Measurements from ENCODE around the gene AGER.

Gene AGER

DNA sequence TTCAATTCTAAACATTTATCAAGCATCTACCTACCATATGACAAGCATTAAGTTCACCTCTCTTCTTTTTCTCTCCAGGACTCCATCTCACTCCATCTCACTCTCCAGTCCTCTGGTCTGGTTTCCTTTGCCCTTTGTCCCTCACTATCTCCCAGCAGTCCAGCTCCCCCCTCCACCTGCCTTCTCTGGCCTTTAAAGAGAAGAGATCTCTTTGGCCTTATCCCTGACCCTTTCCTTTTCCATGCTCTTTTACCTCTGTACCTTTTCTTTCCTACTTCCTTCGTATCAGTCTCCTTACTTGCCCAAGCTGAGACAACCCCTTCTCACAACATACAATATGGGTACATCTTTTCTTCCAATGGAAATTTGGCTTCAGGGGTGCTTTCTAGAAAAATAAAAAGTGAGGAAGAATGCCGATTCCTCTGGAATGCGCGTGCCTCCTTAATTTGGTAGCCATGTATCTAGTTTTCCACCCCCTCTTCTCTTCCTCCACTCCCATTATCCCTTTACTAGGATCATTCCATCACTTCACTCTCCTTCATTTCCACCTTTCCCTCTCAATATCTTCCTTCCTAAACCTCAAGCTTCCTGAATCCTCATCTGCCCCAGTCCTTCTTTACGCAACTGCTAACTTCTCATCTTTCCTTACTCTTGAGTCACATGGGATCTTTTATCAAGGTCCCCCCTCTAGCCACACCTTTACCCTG is 7.4 kb downstream of the AGER start:
- peaks cover 21% of the 10 kb centered on the region for H3K36me3 Mint-ChIP-seq
- no peak for DNase-seq
- H3K4me3 Mint-ChIP-seq, result peak overlapping the region; percentile 85
- no peaks in the 10 kb centered on the region for H3K27me3 Mint-ChIP-seq
- peak overlapping the region; percentile 92 for H3K27ac Mint-ChIP-seq
- peaks cover 73% of the 10 kb centered on the region for H3K4me1 Mint-ChIP-seq
- H3K9me3 Mint-ChIP-seq, result no peaks in the 10 kb centered on the region
- CTCF ChIA-PET, result interaction anchor here (1.3 to 1.8 kb wide), 2 partner anchors 14 to 19 kb away, joined by 5 to 9 read pairs; no protein-coding TSS in a partner anchor

DNA sequence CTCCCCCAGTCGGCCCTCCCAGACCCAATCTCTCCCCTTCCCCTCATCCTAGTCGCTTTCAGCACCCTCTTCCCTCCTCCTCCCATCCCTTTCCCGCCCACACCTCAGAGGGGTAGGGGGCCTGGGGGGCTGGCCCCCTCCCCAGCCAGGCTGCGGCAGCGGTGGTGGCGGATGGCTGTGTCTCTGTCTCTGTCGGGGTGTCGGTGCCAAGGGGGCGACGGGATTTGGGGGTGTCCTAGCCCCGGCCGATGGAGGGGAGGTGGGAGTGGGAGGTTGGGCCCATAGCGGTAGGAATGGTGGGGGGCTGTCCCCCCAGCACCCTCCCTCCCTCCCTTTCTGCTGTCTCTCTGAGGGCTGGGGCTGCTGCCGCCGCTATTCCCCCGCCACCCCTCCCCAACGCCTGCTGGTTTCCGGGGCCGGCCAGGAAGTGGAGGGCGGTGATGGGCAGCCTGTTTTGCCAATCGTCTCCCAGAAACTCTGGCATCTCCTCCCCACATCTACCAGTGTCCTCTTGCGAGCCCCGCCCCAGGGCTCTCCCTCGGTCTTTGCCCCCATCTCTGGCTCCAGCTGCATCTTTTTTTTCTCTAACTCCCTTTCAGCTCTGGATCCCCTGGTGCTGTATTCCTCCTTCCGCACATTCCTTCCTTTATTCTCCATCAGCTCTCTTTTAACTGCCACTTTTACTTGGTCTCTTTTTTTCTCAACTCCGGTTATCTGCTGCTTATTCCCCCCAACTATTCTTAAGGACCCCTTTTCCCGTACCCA is 8.2 kb downstream of the AGER start, which contains the start of gene AGPAT1:
AGPAT1 (minus strand) TSS at position 374 of the 765 bp plus-strand sequence. CDS start 4,588 bp downstream, outside the sequence.
- CTCF ChIA-PET, result no interaction called here
- Mint-ChIP-seq H3K9me3 (no peaks in the 10 kb centered on the region), H3K27me3 (no peaks in the 10 kb centered on the region), H3K27ac (peak within 1 kb of the TSS; percentile 92), H3K4me1 (peaks cover 70% of the 10 kb centered on the region), H3K36me3 (peaks cover 24% of the 10 kb centered on the region), H3K4me3 (peak within 1 kb of the TSS; percentile 85)
- DNase-seq, result peak; percentile 98

DNA sequence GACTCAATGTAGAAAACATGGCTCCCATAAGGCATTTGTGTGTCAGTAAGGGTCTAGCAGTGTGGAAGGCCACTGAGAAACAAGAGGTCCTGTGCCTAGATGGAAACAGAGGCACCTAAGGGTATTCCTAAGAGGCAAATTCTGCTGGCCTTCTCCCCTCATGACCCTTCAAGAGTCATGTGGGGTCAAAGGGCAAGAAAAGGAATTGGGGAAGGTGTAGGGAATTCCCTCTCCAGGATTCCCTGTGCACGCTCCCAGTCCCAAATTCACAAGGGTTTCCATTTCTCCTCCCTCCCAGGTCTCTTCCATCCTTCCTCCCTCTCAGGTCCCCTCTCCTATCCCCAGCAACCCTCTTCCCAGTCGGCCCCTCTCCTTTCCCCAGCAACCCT is 8.7 kb downstream of the AGER start:
- H3K27me3 Mint-ChIP-seq, result no peaks in the 10 kb centered on the region
- peaks cover 64% of the 10 kb centered on the region for H3K4me1 Mint-ChIP-seq
- no peaks in the 10 kb centered on the region for H3K9me3 Mint-ChIP-seq
- H3K4me3 Mint-ChIP-seq, result peak overlapping the region; percentile 85
- H3K27ac Mint-ChIP-seq, result no peak overlapping the region
- H3K36me3 Mint-ChIP-seq, result peaks cover 24% of the 10 kb centered on the region
- DNase-seq, result no peak
- CTCF ChIA-PET, result no interaction called here

DNA sequence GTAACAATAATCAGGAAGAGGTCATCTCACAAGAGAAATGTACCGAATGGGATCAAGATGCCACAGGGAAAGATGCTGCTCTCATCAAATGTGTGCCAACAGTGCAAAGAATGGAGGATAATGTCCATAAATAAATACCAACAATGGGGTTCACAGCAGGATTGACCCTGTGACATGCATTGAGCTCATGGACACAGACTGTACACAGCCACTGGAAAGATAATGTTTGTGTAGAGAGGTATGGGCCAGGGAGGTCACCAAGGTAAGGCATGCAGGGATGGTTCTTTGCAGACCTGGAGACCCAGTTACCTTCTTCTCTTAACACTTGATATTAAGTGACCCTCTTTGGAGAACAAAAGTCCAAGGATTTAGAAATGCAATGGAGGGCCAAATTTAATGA is 9.6 kb downstream of the AGER start:
- CTCF ChIA-PET, result no interaction called here
- H3K27ac Mint-ChIP-seq, result no peak overlapping the region
- peaks cover 30% of the 10 kb centered on the region for H3K36me3 Mint-ChIP-seq
- H3K9me3 Mint-ChIP-seq, result no peaks in the 10 kb centered on the region
- no peak for DNase-seq
- H3K27me3 Mint-ChIP-seq, result no peaks in the 10 kb centered on the region
- peak overlapping the region; percentile 85 for H3K4me3 Mint-ChIP-seq
- H3K4me1 Mint-ChIP-seq, result peaks cover 55% of the 10 kb centered on the region

DNA sequence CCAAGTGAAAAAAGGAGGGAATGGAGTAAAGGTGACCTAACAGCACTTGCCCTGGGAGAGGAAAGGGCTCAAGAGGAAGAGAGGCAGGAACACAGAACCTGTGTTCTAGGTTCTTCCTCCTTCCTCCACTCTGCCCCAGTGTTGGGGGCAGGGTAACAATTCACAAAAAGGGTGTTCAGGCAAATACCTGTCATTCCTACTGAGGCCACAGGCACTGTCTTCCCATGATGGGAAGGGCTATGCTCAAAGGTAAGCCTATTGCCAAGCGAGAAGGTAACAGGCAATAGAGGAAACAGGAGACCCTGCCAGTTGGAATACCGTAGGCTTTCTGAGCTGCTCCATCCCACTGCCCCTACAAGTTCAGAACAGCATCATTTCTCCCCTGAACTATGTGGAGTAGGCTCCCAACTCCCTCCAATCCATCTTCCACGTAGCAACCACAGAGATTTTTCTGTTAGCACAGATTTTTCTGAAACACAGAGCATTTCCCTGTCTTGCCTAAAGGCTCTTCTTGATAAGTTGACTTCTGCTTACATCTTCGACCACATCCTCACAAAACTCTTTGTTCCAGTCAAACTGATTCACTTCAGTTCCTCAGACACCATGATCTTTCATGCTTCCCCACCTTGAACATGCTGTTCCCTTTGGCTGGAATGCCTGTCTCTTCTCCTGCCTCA is 10.9 kb downstream of the AGER start:
- Mint-ChIP-seq H3K36me3 (peaks cover 28% of the 10 kb centered on the region), H3K4me3 (no peak overlapping the region), H3K27ac (peak overlapping the region; percentile 46), H3K9me3 (no peaks in the 10 kb centered on the region), H3K27me3 (no peaks in the 10 kb centered on the region), H3K4me1 (peaks cover 45% of the 10 kb centered on the region)
- CTCF ChIA-PET, result no interaction called here
- no peak for DNase-seq

- Mint-ChIP-seq H3K4me3 (no peak overlapping the region), H3K9me3 (no peaks in the 10 kb centered on the region), H3K36me3 (peaks cover 36% of the 10 kb centered on the region), H3K27ac (peak overlapping the region; percentile 39), H3K27me3 (no peaks in the 10 kb centered on the region), H3K4me1 (peaks cover 31% of the 10 kb centered on the region)
- CTCF ChIA-PET, result interaction anchor here (1.1 kb wide), 1 partner anchor 24 kb away, joined by 3 read pairs; no protein-coding TSS in a partner anchor
- DNase-seq, result no peak
Observed at GRCh38 chr6:32171234-32171633, 12.8 kb downstream of the AGER start.

- Mint-ChIP-seq H3K27me3 (no peaks in the 10 kb centered on the region), H3K36me3 (peaks cover 36% of the 10 kb centered on the region), H3K4me1 (peaks cover 27% of the 10 kb centered on the region), H3K27ac (no peak overlapping the region), H3K9me3 (no peaks in the 10 kb centered on the region), H3K4me3 (no peak overlapping the region)
- no peak for DNase-seq
- CTCF ChIA-PET, result no interaction called here
Observed at GRCh38 chr6:32170294-32170693, 13.8 kb downstream of the AGER start.

- H3K9me3 Mint-ChIP-seq, result no peaks in the 10 kb centered on the region
- H3K27me3 Mint-ChIP-seq, result no peaks in the 10 kb centered on the region
- H3K4me1 Mint-ChIP-seq, result peaks cover 16% of the 10 kb centered on the region
- no peak overlapping the region for H3K4me3 Mint-ChIP-seq
- H3K27ac Mint-ChIP-seq, result no peak overlapping the region
- DNase-seq, result no peak
- peaks cover 36% of the 10 kb centered on the region for H3K36me3 Mint-ChIP-seq
- CTCF ChIA-PET, result no interaction called here
Observed at GRCh38 chr6:32168807-32169591, 15.1 kb downstream of the AGER start.

DNA sequence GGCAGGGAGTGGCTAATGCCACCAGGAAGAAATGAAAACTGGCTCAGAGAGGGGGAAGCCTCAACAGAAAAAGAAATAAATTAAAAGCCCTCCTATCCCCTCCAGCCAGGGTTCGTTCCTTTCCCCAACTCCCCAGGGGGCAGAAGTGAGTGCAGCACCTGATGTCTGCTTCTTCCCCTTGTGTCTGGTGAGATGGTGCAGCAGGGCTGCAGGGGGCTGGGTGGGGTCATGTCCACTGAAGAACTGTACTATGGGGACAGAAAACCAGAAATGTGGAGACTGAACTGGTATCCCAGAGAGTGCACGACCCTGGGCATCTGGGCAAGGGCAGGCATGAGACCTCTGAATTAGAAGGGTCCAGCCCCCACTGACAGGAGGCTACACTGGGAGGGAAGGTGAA is 15.7 kb downstream of the AGER start:
- H3K4me3 Mint-ChIP-seq, result no peak overlapping the region
- H3K27me3 Mint-ChIP-seq, result no peaks in the 10 kb centered on the region
- H3K9me3 Mint-ChIP-seq, result no peaks in the 10 kb centered on the region
- peaks cover 36% of the 10 kb centered on the region for H3K36me3 Mint-ChIP-seq
- CTCF ChIA-PET, result no interaction called here
- peaks cover 10% of the 10 kb centered on the region for H3K4me1 Mint-ChIP-seq
- no peak overlapping the region for H3K27ac Mint-ChIP-seq
- DNase-seq, result no peak

DNA sequence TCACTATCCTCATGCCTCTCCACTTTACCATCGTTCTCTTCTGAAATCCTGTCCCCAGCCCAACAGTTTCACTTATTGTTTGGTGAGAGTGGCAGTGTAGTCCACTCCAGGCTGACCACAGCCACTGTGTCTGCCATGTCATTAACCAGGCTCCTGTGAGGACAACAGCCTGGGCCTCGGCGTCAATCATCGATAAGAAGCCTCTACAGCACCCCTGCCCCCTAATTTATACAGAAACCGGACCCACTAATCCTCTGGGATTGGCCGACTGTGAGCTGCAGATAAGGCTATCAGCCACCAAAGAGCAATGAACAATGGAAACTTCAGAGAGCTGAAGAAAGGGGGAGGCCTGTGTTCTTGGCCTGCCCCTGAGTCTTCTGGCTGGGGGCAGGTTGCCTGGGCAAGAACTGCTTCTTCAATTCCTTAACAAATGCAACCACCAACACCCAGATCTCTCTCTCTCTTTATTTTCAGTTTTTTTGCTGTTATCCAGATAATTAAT is 16.2 kb downstream of the AGER start:
- no peaks in the 10 kb centered on the region for H3K9me3 Mint-ChIP-seq
- H3K27me3 Mint-ChIP-seq, result no peaks in the 10 kb centered on the region
- peaks cover 4% of the 10 kb centered on the region for H3K4me1 Mint-ChIP-seq
- CTCF ChIA-PET, result no interaction called here
- H3K27ac Mint-ChIP-seq, result no peak overlapping the region
- DNase-seq, result no peak
- peaks cover 37% of the 10 kb centered on the region for H3K36me3 Mint-ChIP-seq
- H3K4me3 Mint-ChIP-seq, result no peak overlapping the region

DNA sequence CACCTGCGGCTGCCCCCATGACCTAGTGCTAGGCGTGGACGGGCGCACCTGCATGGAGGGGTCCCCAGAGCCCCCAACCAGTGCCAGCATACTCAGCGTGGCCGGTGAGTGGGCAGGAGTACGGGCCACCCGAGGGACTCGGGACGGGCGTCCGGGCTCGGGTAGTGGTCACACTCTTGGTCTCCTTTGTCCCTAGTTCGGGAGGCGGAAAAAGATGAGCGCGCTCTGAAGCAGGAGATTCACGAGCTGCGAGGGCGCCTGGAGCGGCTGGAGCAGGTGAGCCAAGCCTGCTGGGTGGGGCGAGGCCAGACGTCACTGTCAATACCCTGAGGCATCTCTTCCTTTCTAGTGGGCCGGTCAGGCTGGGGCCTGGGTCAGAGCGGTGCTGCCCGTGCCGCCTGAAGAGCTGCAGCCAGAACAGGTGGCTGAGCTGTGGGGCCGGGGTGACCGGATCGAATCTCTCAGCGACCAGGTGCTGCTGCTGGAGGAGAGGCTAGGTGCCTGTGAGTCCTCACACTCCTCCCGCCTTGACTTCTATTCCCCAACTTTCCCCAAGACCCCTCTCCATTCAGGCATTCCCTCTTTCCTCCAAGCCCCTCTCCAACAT is 16.8 kb downstream of the AGER start:
- peaks cover 37% of the 10 kb centered on the region for H3K36me3 Mint-ChIP-seq
- H3K27ac Mint-ChIP-seq, result no peak overlapping the region
- DNase-seq, result no peak
- no peaks in the 10 kb centered on the region for H3K27me3 Mint-ChIP-seq
- no peaks in the 10 kb centered on the region for H3K9me3 Mint-ChIP-seq
- H3K4me3 Mint-ChIP-seq, result no peak overlapping the region
- H3K4me1 Mint-ChIP-seq, result no peaks in the 10 kb centered on the region
- CTCF ChIA-PET, result interaction anchor here (1.9 kb wide), 1 partner anchor 49 kb away, joined by 4 read pairs; no protein-coding TSS in a partner anchor

DNA sequence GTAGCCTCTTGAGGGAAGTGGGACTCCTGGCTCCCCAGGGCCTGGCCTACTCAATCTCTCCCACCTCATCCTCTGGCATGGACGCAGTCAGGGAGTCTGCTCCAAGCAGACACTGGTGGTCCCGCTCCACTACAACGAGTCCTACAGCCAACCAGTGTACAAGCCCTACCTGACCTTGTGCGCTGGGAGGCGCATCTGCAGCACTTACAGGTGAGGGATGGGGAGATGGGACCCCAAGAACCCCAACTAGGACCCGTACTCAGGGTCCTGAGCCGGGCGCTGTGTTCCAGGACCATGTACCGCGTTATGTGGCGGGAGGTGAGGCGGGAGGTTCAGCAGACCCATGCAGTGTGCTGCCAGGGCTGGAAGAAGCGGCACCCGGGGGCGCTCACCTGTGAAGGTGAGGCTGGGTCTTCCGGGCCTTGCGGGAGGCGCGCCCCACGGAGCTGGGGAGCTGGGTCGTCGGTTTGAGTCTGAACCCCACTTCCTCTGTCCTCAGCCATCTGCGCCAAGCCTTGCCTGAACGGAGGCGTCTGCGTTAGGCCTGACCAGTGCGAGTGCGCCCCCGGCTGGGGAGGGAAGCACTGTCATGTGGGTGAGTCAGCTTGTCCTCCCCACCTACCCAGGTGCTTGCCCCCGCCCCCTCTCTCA is 17.5 kb downstream of the AGER start:
- Mint-ChIP-seq H3K27ac (no peak overlapping the region), H3K9me3 (no peaks in the 10 kb centered on the region), H3K4me1 (no peaks in the 10 kb centered on the region), H3K36me3 (peaks cover 37% of the 10 kb centered on the region), H3K27me3 (no peaks in the 10 kb centered on the region), H3K4me3 (no peak overlapping the region)
- CTCF ChIA-PET, result interaction anchor here (1.9 kb wide), 1 partner anchor 48 kb away, joined by 4 read pairs; no protein-coding TSS in a partner anchor
- no peak for DNase-seq

GRCh38 chr6:32164295-32164694 is 19.8 kb downstream of the AGER start, which contains the start of gene EGFL8:
TSS of gene EGFL8 (plus strand) at chr6:32164595. CDS start at chr6:32166166, 1,571 bp downstream.
- Mint-ChIP-seq H3K4me3 (no peak within 1 kb of the TSS), H3K9me3 (no peaks in the 10 kb centered on the region), H3K27ac (no peak within 1 kb of the TSS), H3K36me3 (peaks cover 19% of the 10 kb centered on the region), H3K27me3 (no peaks in the 10 kb centered on the region), H3K4me1 (no peaks in the 10 kb centered on the region)
- CTCF ChIA-PET, result interaction anchor here (1.1 kb wide), 1 partner anchor 16 kb away, joined by 3 read pairs; no protein-coding TSS in a partner anchor
- no peak for DNase-seq
